H1 (cell line): ENCODE measurements around the gene SUPT4H1.

Experiments used
- ATF3 ChIP-seq: IDR thresholded peaks from 2 replicates; pipeline ENCODE4 v1.6.1; 2011; ENCODE audit warnings: low read depth, mild to moderate bottlenecking, low read length; ENCODE audit not compliant: insufficient read depth
- BCL11A ChIP-seq, 2 experiments: IDR thresholded peaks; one replicate each; pipeline ENCODE4 v1.6.1; 2011; ENCODE audit warnings: low read depth in 2 of 2, low read length in 2 of 2, mild to moderate bottlenecking in 2 of 2
- CHD2 ChIP-seq: IDR thresholded peaks from 2 replicates; pipeline ENCODE4 v1.6.1; 2012; ENCODE audit warnings: low read length, improper control_type of control experiment
- CTCF ChIP-seq, 3 experiments: IDR thresholded peaks; 1 replicate in 2 of 3; 2 replicates in 1 of 3; pipeline versions ENCODE4 v1.5.1 to v1.6.1; 2011; ENCODE audit warnings: low read length in 3 of 3, mild to moderate bottlenecking in 3 of 3, inconsistent platforms in 2 of 3, low read depth in 1 of 3, moderate library complexity in 1 of 3; ENCODE audit not compliant: insufficient read depth in 1 of 3; ENCODE audit errors: control extremely low read depth in 1 of 3
- EP300 ChIP-seq, 2 experiments: IDR thresholded peaks; 1 replicate in 1 of 2; 2 replicates in 1 of 2; pipeline ENCODE4 v1.6.1; 2011 to 2012; ENCODE audit warnings: low read depth in 2 of 2, low read length in 2 of 2, mild to moderate bottlenecking in 2 of 2, borderline replicate concordance in 1 of 2, inconsistent platforms in 1 of 2, moderate library complexity in 1 of 2
- EZH2 ChIP-seq: fragments of 200-600 bp; sonication (generic); IDR thresholded peaks from 2 replicates; pipeline ENCODE4 v1.7.1; 2012; ENCODE audit warnings: low read depth, mild to moderate bottlenecking, moderate library complexity, low read length, inconsistent platforms; ENCODE audit not compliant: severe bottlenecking
- NANOG ChIP-seq: IDR thresholded peaks from 2 replicates; pipeline ENCODE4 v1.6.1; 2011; ENCODE audit warnings: low read length, low read depth, mild to moderate bottlenecking, inconsistent platforms; ENCODE audit not compliant: insufficient read depth, poor library complexity, severe bottlenecking
- POLR2A ChIP-seq, 2 experiments: IDR thresholded peaks; 1 replicate in 1 of 2; 2 replicates in 1 of 2; pipeline ENCODE4 v1.6.1; 2011; ENCODE audit warnings: low read depth in 2 of 2, low read length in 2 of 2, mild to moderate bottlenecking in 2 of 2; ENCODE audit errors: control extremely low read depth in 1 of 2
- TAF1 ChIP-seq: IDR thresholded peaks from 2 replicates; pipeline ENCODE4 v1.6.1; 2011; ENCODE audit warnings: mild to moderate bottlenecking, low read depth, low read length
- ZNF274 ChIP-seq: IDR thresholded peaks from 2 replicates; pipeline ENCODE4 v1.7.0; 2012; ENCODE audit warnings: low read length, borderline replicate concordance; ENCODE audit errors: extremely low read depth

- no peak for TF ChIP-seq NANOG
- no peak for TF ChIP-seq EZH2
- no peak for TF ChIP-seq BCL11A (IDR thresholded peaks at IDR 0.05; ENCODE audit: low read depth in 2 of 2, low read length in 2 of 2)
- no peak for TF ChIP-seq EP300 (IDR thresholded peaks at IDR 0.05; ENCODE audit: borderline replicate concordance in 1 of 2, low read depth in 2 of 2, low read length in 2 of 2)
- no peak for TF ChIP-seq CTCF (IDR thresholded peaks at IDR 0.05; ENCODE audit: control extremely low read depth in 1 of 3, insufficient read depth in 1 of 3, low read depth in 1 of 3, low read length in 3 of 3)
- TF ChIP-seq CHD2: no peak
- TF ChIP-seq ZNF274: no peak
- no peak for TF ChIP-seq TAF1
- TF ChIP-seq POLR2A (IDR thresholded peaks at IDR 0.05; ENCODE audit: control extremely low read depth in 1 of 2, low read depth in 2 of 2, low read length in 2 of 2): no peak
- TF ChIP-seq ATF3: no peak
Observed at GRCh38 chr17:58365980-58366595, 14.1 kb upstream of the SUPT4H1 start.
